HG03135 (cell line): Measurements from ENCODE around the gene PCGF2.
A peak's percentile ranks its signal among the peaks of the same experiment; 100 is the strongest.

Source experiments
- ATAC-seq: cut with Tn5 transposase; IDR thresholded peaks from one replicate; pipeline ENCODE4 v1.9.1; 2021; ENCODE audit warnings: mild to moderate bottlenecking, moderate library complexity; ENCODE audit not compliant: unreplicated experiment

Gene PCGF2

GRCh38 chr17:38704606-38705522 lies 43.3 kb downstream of the PCGF2 start, which contains the start of gene MLLT6:
MLLT6 (plus strand) TSS chr17:38705273; CDS start chr17:38705633, 360 bp downstream.
- ATAC-seq = no peak

- no peak for ATAC-seq
Observed at GRCh38 chr17:38703742-38704605, 44.2 kb downstream of the PCGF2 start.

GRCh38 chr17:38702916-38703741 lies 45.0 kb downstream of the PCGF2 start:
- no peak for ATAC-seq

- ATAC-seq = peak; percentile 24
Observed at GRCh38 chr17:38702166-38702915, 45.8 kb downstream of the PCGF2 start.

GRCh38 chr17:38701504-38702165 lies 46.5 kb downstream of the PCGF2 start:
- ATAC-seq = peak; percentile 6

- no peak for ATAC-seq
Observed at GRCh38 chr17:38698760-38699159, 49.4 kb downstream of the PCGF2 start.

GRCh38 chr17:38697061-38697820 lies 50.9 kb downstream of the PCGF2 start:
- no peak for ATAC-seq

- no peak for ATAC-seq
Observed at GRCh38 chr17:38693700-38694329, 54.3 kb downstream of the PCGF2 start.

GRCh38 chr17:38691154-38691553 lies 57.0 kb downstream of the PCGF2 start:
- no peak for ATAC-seq

- no peak for ATAC-seq
Observed at GRCh38 chr17:38690386-38690785, 57.8 kb downstream of the PCGF2 start.

- no peak for ATAC-seq
Observed at GRCh38 chr17:38687286-38687685, 60.9 kb downstream of the PCGF2 start.

- no peak for ATAC-seq
Observed at GRCh38 chr17:38685491-38685890, 62.6 kb downstream of the PCGF2 start.
